NCI-H2081 treated with DMSO at 0.1 percent for 48 hours (cell line): Measurements from ENCODE around the gene GABRA5.

Source experiments
- DNase-seq: peaks from one replicate; lab custom pipeline; 2025; lab: John Stamatoyannopoulos, UW

Gene GABRA5

GRCh38 chr15:26928051-26928450, 61.2 kb downstream of the GABRA5 start:
- DNase-seq = no peak

- DNase-seq = no peak
Observed at GRCh38 chr15:26929588-26929987, 62.7 kb downstream of the GABRA5 start.

GRCh38 chr15:26934848-26935247, 68.0 kb downstream of the GABRA5 start:
- DNase-seq = no peak

GRCh38 chr15:26935322-26935721, 68.5 kb downstream of the GABRA5 start:
- DNase-seq = no peak

GRCh38 chr15:26936502-26936901, 69.6 kb downstream of the GABRA5 start:
- no peak for DNase-seq

GRCh38 chr15:26937134-26937533, 70.3 kb downstream of the GABRA5 start:
- DNase-seq = no peak

GRCh38 chr15:26939398-26939797, 72.5 kb downstream of the GABRA5 start:
- no peak for DNase-seq

GRCh38 chr15:26941489-26941888, 74.6 kb downstream of the GABRA5 start:
- no peak for DNase-seq

GRCh38 chr15:26943866-26944265, 77.0 kb downstream of the GABRA5 start:
- no peak for DNase-seq

- DNase-seq = no peak
Observed at GRCh38 chr15:26945046-26945445, 78.2 kb downstream of the GABRA5 start.

GRCh38 chr15:26950001-26950400, 83.1 kb downstream of the GABRA5 start:
- DNase-seq = no peak

GRCh38 chr15:26954403-26954802, 87.5 kb downstream of the GABRA5 start:
- no peak for DNase-seq

GRCh38 chr15:26967719-26968269, 100.9 kb downstream of the GABRA5 start:
- no peak for DNase-seq

- DNase-seq = no peak
Observed at GRCh38 chr15:26968806-26969205, 101.9 kb downstream of the GABRA5 start.

- DNase-seq = no peak
Observed at GRCh38 chr15:26970712-26971210, 103.9 kb downstream of the GABRA5 start, which contains the start of gene GABRG3. GABRG3 (plus strand) TSS chr15:26971181.

GRCh38 chr15:26971271-26972018, 104.6 kb downstream of the GABRA5 start:
- no peak for DNase-seq

- DNase-seq = no peak
Observed at GRCh38 chr15:26972636-26973035, 105.8 kb downstream of the GABRA5 start.

- DNase-seq = no peak
Observed at GRCh38 chr15:26974120-26974780, 107.4 kb downstream of the GABRA5 start.

- no peak for DNase-seq
Observed at GRCh38 chr15:26981492-26981891, 114.6 kb downstream of the GABRA5 start.

GRCh38 chr15:26983822-26984221, 117.0 kb downstream of the GABRA5 start:
- no peak for DNase-seq

GRCh38 chr15:26985050-26985449, 118.2 kb downstream of the GABRA5 start:
- DNase-seq = no peak

- DNase-seq = no peak
Observed at GRCh38 chr15:26996250-26996649, 129.4 kb downstream of the GABRA5 start.
